ENCODE data around the gene ZNF664.
A peak's percentile ranks its signal among the peaks of the same experiment; 100 is the strongest.

Gene ZNF664

GRCh38 chr12:123960029-123960735 is 12.8 kb upstream of the ZNF664 start:
- DNase-seq, result no peak

- no peak for DNase-seq
Measured at GRCh38 chr12:123960856-123961255, 12.2 kb upstream of the ZNF664 start.

GRCh38 chr12:123961585-123962345 is 11.2 kb upstream of the ZNF664 start:
- DNase-seq, result no peak

GRCh38 chr12:123962513-123962912 is 10.5 kb upstream of the ZNF664 start:
- no peak for DNase-seq

- no peak for DNase-seq
Measured at GRCh38 chr12:123963821-123964220, 9.2 kb upstream of the ZNF664 start.

GRCh38 chr12:123965382-123965781 is 7.6 kb upstream of the ZNF664 start:
- DNase-seq, result no peak

- DNase-seq, result no peak
Measured at GRCh38 chr12:123966596-123966995, 6.4 kb upstream of the ZNF664 start.

GRCh38 chr12:123967121-123967586 is 5.9 kb upstream of the ZNF664 start:
- no peak for DNase-seq

GRCh38 chr12:123971449-123971769 is 1.6 kb upstream of the ZNF664 start:
- DNase-seq, result no peak

- DNase-seq, result peak; percentile 9
Measured at GRCh38 chr12:123971770-123972456, 1.1 kb upstream of the ZNF664 start.

- peak; percentile 5 for DNase-seq
Measured at GRCh38 chr12:123973552-123974341, 732 bp downstream of the ZNF664 start.

- DNase-seq, result no peak
Measured at GRCh38 chr12:123976227-123976826, 3.3 kb downstream of the ZNF664 start.

- no peak for DNase-seq
Measured at GRCh38 chr12:123979566-123979965, 6.6 kb downstream of the ZNF664 start.

GRCh38 chr12:123982269-123982668 is 9.3 kb downstream of the ZNF664 start:
- DNase-seq, result no peak

GRCh38 chr12:123983822-123984485 is 10.9 kb downstream of the ZNF664 start:
- peak; percentile 14 for DNase-seq

GRCh38 chr12:123984903-123985302 is 11.9 kb downstream of the ZNF664 start:
- no peak for DNase-seq

- no peak for DNase-seq
Measured at GRCh38 chr12:123986374-123986965, 13.5 kb downstream of the ZNF664 start.

GRCh38 chr12:123987022-123987421 is 14.0 kb downstream of the ZNF664 start:
- DNase-seq, result no peak

- no peak for DNase-seq
Measured at GRCh38 chr12:123989168-123989567, 16.2 kb downstream of the ZNF664 start.

GRCh38 chr12:123989753-123990152 is 16.7 kb downstream of the ZNF664 start:
- DNase-seq, result no peak

- DNase-seq, result no peak
Measured at GRCh38 chr12:123990511-123990910, 17.5 kb downstream of the ZNF664 start.

Measured in stimulated activated naive CD4-positive, alpha-beta T cell treated with Interleukin-2 at 50 U/mL for 16 hours (primary cell).